SK-N-SH treated with all-trans-retinoic acid at 6 μM for 48 hours (cell line): ENCODE data around the gene ORC6.

Experiments
- ATAC-seq: fragments of 200-7000 bp; cut with Tn5 transposase; 3 replicates; pipeline ENCODE4 v1.9.1; 2020; ENCODE audit warnings: mild to moderate bottlenecking, moderate library complexity
- BACH2 ChIP-seq: fragments of 250-450 bp; sonication (Bioruptor Pico); IDR thresholded peaks from 2 replicates; pipeline ENCODE4 v1.9.0; 2021; ENCODE audit warnings: mild to moderate bottlenecking, borderline replicate concordance
- CSDC2 ChIP-seq: fragments of 250-450 bp; sonication (Bioruptor Pico); IDR thresholded peaks from 2 replicates; pipeline ENCODE4 v1.5.0; 2020; ENCODE audit warnings: mild to moderate bottlenecking, moderate library complexity
- ESRRG ChIP-seq: fragments of 250-450 bp; sonication (Bioruptor Pico); IDR thresholded peaks from 2 replicates; pipeline ENCODE4 v1.6.1; 2021; ENCODE audit warnings: mild to moderate bottlenecking
- GLIS3 ChIP-seq: fragments of 250-450 bp; sonication (Bioruptor Pico); IDR thresholded peaks from 2 replicates; pipeline ENCODE4 v1.5.0; 2020; ENCODE audit warnings: mild to moderate bottlenecking, moderate library complexity
- ISL1 ChIP-seq: fragments of 250-450 bp; sonication (Bioruptor Pico); IDR thresholded peaks from 2 replicates; pipeline ENCODE4 v2.1.2; 2022; ENCODE audit warnings: mild to moderate bottlenecking, moderate library complexity
- OSR1 ChIP-seq: fragments of 250-450 bp; sonication (Bioruptor Pico); IDR thresholded peaks from 2 replicates; pipeline ENCODE4 v1.8.0; 2022; ENCODE audit warnings: moderate library complexity, mild to moderate bottlenecking, inconsistent platforms
- PPARA ChIP-seq: fragments of 250-450 bp; sonication (Bioruptor Pico); IDR thresholded peaks from 2 replicates; pipeline ENCODE4 v1.5.0; 2020; ENCODE audit warnings: mild to moderate bottlenecking, borderline replicate concordance
- RARB ChIP-seq: fragments of 250-450 bp; sonication (Bioruptor Pico); IDR thresholded peaks from 2 replicates; pipeline ENCODE4 v1.8.0; 2021; ENCODE audit warnings: mild to moderate bottlenecking, moderate library complexity
- SNAI2 ChIP-seq: fragments of 250-450 bp; sonication (Bioruptor Pico); IDR thresholded peaks from 2 replicates; pipeline ENCODE4 v1.5.0; 2020; ENCODE audit warnings: mild to moderate bottlenecking, moderate library complexity
- TCF4 ChIP-seq: fragments of 250-450 bp; sonication (Bioruptor Pico); IDR thresholded peaks from 2 replicates; pipeline ENCODE4 v1.8.0; 2021; ENCODE audit warnings: mild to moderate bottlenecking, moderate library complexity, borderline replicate concordance
- TOX ChIP-seq: fragments of 250-450 bp; sonication (Bioruptor Pico); IDR thresholded peaks from 2 replicates; pipeline ENCODE4 v1.8.0; 2021; ENCODE audit warnings: mild to moderate bottlenecking, moderate library complexity, borderline replicate concordance
- ZC3H10 ChIP-seq: fragments of 250-450 bp; sonication (Bioruptor Pico); IDR thresholded peaks from 2 replicates; pipeline ENCODE4 v1.5.1; 2021; ENCODE audit warnings: mild to moderate bottlenecking, moderate library complexity
- ZFP30 ChIP-seq: fragments of 450-650 bp; formaldehyde crosslinking; IDR thresholded peaks from 2 replicates; pipeline ENCODE4 v1.5.0; 2022; ENCODE audit warnings: mild to moderate bottlenecking, moderate library complexity
- ZNF565 ChIP-seq: fragments of 450-650 bp; formaldehyde crosslinking; conservative IDR thresholded peaks from 2 replicates; pipeline ENCODE4 v1.5.0; 2020; ENCODE audit warnings: low read depth, mild to moderate bottlenecking, moderate library complexity
- ZNF70 ChIP-seq: fragments of 450-650 bp; formaldehyde crosslinking; IDR thresholded peaks from 2 replicates; pipeline ENCODE4 v1.5.0; 2020; ENCODE audit warnings: mild to moderate bottlenecking, moderate library complexity
- ZNF8 ChIP-seq: fragments of 450-650 bp; formaldehyde crosslinking; IDR thresholded peaks from 2 replicates; pipeline ENCODE4 v1.5.0; 2020; ENCODE audit warnings: mild to moderate bottlenecking, moderate library complexity
- TF ChIP-seq, protein P1 (sequence below): fragments of 250-450 bp; sonication (Bioruptor Pico); IDR thresholded peaks from 2 replicates; pipeline ENCODE4 v1.8.0; 2020; ENCODE audit warnings: mild to moderate bottlenecking, moderate library complexity, borderline replicate concordance
- TF ChIP-seq, protein P2 (sequence below): fragments of 250-450 bp; sonication (Bioruptor Pico); IDR thresholded peaks from 2 replicates; pipeline ENCODE4 v1.8.0; 2021; ENCODE audit warnings: low read depth, mild to moderate bottlenecking, moderate library complexity, borderline replicate concordance
- TF ChIP-seq, protein P3 (sequence below): fragments of 250-450 bp; sonication (Bioruptor Pico); IDR thresholded peaks from 2 replicates; pipeline ENCODE4 v1.5.1; 2021; ENCODE audit warnings: mild to moderate bottlenecking, moderate library complexity
- TF ChIP-seq, protein P4 (sequence below): fragments of 250-450 bp; sonication (Bioruptor Pico); IDR thresholded peaks from 2 replicates; pipeline ENCODE4 v1.5.1; 2020; ENCODE audit warnings: low read depth, mild to moderate bottlenecking, moderate library complexity

Gene ORC6, protein sequence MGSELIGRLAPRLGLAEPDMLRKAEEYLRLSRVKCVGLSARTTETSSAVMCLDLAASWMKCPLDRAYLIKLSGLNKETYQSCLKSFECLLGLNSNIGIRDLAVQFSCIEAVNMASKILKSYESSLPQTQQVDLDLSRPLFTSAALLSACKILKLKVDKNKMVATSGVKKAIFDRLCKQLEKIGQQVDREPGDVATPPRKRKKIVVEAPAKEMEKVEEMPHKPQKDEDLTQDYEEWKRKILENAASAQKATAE

DNA sequence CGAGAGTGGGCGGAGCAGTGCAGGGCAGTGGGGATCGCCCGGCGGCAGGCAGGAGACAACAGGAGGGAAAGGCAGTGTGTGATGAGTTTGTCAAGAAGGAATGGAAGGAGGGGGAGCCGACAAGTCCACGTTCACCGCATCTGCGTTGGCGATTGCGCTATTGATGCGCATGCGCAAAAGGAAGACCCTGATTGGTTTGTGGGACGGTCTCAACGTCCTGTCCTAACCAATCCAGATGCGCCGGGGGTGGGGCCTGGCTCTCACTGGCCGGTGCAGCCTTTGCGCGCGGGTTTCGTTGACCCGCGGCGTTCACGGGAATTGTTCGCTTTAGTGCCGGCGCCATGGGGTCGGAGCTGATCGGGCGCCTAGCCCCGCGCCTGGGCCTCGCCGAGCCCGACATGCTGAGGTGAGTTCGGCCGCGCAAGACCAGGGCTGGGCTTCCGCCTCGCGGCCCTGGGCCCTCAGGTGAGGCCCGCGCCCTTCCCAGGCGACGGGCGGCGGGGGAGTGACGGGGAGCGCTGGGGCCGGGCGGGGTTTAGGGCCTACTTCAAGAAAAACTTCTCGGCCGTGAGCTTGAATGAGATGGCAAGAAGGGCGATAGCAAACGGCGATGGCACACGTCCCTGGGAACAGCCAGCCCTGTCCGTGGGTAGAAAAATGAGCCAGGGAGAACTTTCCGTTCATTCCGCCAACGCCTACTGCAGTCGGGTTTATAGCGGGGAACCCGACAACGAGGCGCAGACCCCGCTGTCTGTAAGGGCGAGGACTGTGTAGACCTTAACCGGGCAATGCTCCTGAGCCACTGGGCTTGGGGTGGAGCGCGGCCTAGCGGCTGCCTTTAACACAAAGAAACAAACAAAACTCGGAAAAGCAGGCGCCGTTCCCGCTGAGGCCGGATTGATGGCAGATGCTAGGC lies at the start of gene ORC6:
TSS of gene ORC6 (plus strand) at position 295 of the 916 bp plus-strand sequence. CDS start at position 342, 47 bp downstream.
- peak; percentile 90 for ATAC-seq
- TF ChIP-seq ZC3H10 (CRISPR knock-in tag) (no peak), ISL1 (CRISPR knock-in tag) (no peak), ESRRG (CRISPR knock-in tag) (no peak)

DNA sequence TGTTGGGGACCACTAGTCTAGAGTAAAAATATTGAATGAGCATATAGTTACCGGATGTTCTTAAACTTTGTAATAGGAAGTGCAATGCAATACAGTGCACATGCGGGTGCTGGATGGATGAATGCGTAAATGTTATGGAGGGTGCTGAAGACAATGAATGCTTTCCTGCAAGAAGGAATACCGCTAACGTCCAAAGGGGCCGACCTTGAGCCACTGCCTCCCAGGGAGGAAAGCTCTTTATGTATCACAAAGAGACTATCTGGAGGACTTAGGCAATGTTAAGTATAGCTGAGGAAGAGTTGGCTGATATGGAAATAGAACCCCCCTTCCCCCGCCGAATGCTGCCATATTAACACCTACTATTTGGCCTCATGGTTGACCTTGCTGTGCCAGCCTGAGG lies 40.8 kb upstream of the ORC6 start:
- peak; percentile 45; the same call in 2 of the 3 replicates for ATAC-seq

DNA sequence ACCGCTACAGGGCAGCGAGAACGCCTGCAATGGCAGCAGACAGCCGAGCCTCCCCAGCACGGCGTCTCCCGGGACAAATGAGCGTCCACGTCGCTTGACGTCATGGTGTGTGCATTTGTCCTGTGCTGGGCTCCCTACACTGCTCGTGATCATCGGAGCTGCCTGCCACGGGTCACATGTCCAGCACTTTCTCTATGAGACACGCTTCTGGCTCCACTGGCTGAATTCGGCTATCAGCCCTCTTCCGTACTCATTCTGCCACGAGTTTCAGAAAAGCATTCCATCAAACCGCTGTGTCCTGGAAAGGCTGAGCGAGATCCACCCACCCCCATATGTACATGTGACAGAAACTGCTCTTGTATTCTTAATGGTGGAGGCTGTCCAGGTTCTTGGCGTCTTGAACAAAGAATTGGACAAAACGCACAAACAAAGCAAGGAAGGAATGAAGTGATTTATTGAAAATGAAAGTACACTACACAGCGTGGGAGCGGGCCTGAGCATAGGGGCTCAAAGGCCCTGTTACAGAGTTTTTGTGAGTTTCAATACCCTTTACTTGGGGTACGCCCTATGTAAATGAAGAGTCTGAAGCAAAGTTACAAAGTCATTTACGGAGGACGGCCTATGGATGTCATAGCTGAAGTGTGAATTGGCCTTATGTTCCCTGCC lies 39.7 kb upstream of the ORC6 start:
- TF ChIP-seq TOX (CRISPR knock-in tag) (no peak), ZNF70 (CRISPR knock-in tag) (no peak), CSDC2 (CRISPR knock-in tag) (no peak), ISL1 (CRISPR knock-in tag) (no peak), ZNF565 (CRISPR knock-in tag) (no peak), ESRRG (CRISPR knock-in tag) (no peak), BACH2 (CRISPR knock-in tag) (no peak), ZC3H10 (CRISPR knock-in tag) (no peak), TCF4 (CRISPR knock-in tag) (no peak), ZNF8 (CRISPR knock-in tag) (no peak), ZFP30 (no peak)
- TF ChIP-seq, protein P1, sequence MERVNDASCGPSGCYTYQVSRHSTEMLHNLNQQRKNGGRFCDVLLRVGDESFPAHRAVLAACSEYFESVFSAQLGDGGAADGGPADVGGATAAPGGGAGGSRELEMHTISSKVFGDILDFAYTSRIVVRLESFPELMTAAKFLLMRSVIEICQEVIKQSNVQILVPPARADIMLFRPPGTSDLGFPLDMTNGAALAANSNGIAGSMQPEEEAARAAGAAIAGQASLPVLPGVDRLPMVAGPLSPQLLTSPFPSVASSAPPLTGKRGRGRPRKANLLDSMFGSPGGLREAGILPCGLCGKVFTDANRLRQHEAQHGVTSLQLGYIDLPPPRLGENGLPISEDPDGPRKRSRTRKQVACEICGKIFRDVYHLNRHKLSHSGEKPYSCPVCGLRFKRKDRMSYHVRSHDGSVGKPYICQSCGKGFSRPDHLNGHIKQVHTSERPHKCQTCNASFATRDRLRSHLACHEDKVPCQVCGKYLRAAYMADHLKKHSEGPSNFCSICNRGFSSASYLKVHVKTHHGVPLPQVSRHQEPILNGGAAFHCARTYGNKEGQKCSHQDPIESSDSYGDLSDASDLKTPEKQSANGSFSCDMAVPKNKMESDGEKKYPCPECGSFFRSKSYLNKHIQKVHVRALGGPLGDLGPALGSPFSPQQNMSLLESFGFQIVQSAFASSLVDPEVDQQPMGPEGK (CRISPR knock-in tag): no peak
- TF ChIP-seq, protein P2, sequence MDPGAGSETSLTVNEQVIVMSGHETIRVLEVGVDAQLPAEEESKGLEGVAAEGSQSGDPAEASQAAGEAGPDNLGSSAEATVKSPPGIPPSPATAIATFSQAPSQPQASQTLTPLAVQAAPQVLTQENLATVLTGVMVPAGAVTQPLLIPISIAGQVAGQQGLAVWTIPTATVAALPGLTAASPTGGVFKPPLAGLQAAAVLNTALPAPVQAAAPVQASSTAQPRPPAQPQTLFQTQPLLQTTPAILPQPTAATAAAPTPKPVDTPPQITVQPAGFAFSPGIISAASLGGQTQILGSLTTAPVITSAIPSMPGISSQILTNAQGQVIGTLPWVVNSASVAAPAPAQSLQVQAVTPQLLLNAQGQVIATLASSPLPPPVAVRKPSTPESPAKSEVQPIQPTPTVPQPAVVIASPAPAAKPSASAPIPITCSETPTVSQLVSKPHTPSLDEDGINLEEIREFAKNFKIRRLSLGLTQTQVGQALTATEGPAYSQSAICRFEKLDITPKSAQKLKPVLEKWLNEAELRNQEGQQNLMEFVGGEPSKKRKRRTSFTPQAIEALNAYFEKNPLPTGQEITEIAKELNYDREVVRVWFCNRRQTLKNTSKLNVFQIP (CRISPR knock-in tag): no peak
- no peak; the same call in 2 of the 3 replicates for ATAC-seq

More for the DNA sequence above, 40.8 kb upstream of the ORC6 start:
- no peak for TF ChIP-seq ZFP30
- TF ChIP-seq, protein P2 (CRISPR knock-in tag): no peak
- no peak for TF ChIP-seq ZNF565 (CRISPR knock-in tag)
- TF ChIP-seq, protein P1 (CRISPR knock-in tag): no peak
- TF ChIP-seq PPARA (CRISPR knock-in tag): no peak
- TF ChIP-seq SNAI2 (CRISPR knock-in tag): no peak
- no peak for TF ChIP-seq ISL1 (CRISPR knock-in tag)
- TF ChIP-seq BACH2 (CRISPR knock-in tag): no peak
- TF ChIP-seq OSR1: no peak
- TF ChIP-seq ZC3H10 (CRISPR knock-in tag): no peak
- no peak for TF ChIP-seq ESRRG (CRISPR knock-in tag)

DNA sequence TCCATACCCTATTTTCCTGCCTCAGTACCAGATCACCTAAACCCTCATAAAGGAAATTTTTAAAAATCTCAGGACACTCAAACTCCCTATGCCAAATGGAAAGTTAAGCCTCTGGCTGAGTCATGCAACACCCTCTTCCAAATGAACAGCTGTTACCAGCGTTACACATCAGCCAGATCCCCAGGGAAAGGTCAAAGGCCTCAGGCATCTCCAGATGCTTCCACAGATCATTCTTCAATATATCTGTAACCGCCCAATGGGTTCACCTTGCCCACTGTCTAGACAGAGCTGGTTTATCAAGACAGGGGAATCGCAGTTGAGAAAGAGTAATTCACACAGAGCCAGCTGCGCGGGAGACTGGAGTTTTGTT lies 39.2 kb upstream of the ORC6 start:
- no peak for ATAC-seq
- TF ChIP-seq SNAI2 (CRISPR knock-in tag) (no peak), TCF4 (CRISPR knock-in tag) (no peak), RARB (CRISPR knock-in tag) (no peak), OSR1 (no peak), GLIS3 (CRISPR knock-in tag) (no peak), ZC3H10 (CRISPR knock-in tag) (no peak), ZNF70 (CRISPR knock-in tag) (no peak), ZNF565 (CRISPR knock-in tag) (no peak), CSDC2 (CRISPR knock-in tag) (no peak)
- TF ChIP-seq, protein P3, sequence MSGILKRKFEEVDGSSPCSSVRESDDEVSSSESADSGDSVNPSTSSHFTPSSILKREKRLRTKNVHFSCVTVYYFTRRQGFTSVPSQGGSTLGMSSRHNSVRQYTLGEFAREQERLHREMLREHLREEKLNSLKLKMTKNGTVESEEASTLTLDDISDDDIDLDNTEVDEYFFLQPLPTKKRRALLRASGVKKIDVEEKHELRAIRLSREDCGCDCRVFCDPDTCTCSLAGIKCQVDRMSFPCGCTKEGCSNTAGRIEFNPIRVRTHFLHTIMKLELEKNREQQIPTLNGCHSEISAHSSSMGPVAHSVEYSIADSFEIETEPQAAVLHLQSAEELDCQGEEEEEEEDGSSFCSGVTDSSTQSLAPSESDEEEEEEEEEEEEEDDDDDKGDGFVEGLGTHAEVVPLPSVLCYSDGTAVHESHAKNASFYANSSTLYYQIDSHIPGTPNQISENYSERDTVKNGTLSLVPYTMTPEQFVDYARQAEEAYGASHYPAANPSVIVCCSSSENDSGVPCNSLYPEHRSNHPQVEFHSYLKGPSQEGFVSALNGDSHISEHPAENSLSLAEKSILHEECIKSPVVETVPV: no peak
- TF ChIP-seq, protein P4, sequence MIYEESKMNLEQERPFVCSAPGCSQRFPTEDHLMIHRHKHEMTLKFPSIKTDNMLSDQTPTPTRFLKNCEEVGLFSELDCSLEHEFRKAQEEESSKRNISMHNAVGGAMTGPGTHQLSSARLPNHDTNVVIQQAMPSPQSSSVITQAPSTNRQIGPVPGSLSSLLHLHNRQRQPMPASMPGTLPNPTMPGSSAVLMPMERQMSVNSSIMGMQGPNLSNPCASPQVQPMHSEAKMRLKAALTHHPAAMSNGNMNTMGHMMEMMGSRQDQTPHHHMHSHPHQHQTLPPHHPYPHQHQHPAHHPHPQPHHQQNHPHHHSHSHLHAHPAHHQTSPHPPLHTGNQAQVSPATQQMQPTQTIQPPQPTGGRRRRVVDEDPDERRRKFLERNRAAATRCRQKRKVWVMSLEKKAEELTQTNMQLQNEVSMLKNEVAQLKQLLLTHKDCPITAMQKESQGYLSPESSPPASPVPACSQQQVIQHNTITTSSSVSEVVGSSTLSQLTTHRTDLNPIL (CRISPR knock-in tag): no peak
